Keratinocyte (primary cell): ENCODE results near the gene IFT122. TPM values are rescaled to one million over a fixed set of nuclear protein-coding genes. Genes with fewer than 3 reads are reported as not detected.

Experiments
- DNase-seq: peaks from one replicate; pipeline ENCODE4 v3.0.0-alpha.2; 2011; ENCODE audit warnings: low read depth, missing footprints, low spot score
- FAIRE-seq: peaks from 2 replicates; lab custom pipeline; 2011; peaks lifted over from hg19 to GRCh38; lab: Jason Lieb, UNC
- H2AFZ ChIP-seq: 2 replicates; pipeline ENCODE4 v1.6.0; 2012; ENCODE audit warnings: low read length, control low read depth, inconsistent platforms; ENCODE audit not compliant: control insufficient read depth
- H3K27ac ChIP-seq: 2 replicates; pipeline ENCODE4 v1.5.1; 2011; ENCODE audit warnings: low read length; ENCODE audit not compliant: control insufficient read depth, insufficient read depth
- H3K27me3 ChIP-seq: 3 replicates; pipeline ENCODE4 v1.6.0; 2011; ENCODE audit warnings: low read length; ENCODE audit not compliant: control insufficient read depth, insufficient read depth; ENCODE audit errors: extremely low read depth
- H3K36me3 ChIP-seq, 2 experiments: 2 replicates in 1 of 2; 3 replicates in 1 of 2; pipeline ENCODE4 v1.5.1; 2011; ENCODE audit warnings: low read length in 2 of 2, mild to moderate bottlenecking in 1 of 2; ENCODE audit not compliant: control insufficient read depth in 2 of 2, insufficient read depth in 2 of 2; ENCODE audit errors: extremely low read depth in 1 of 2
- H3K4me1 ChIP-seq: 3 replicates; pipeline ENCODE4 v1.5.1; 2011; ENCODE audit warnings: low read length; ENCODE audit not compliant: control insufficient read depth, insufficient read depth; ENCODE audit errors: extremely low read depth
- H3K4me2 ChIP-seq: 3 replicates; pipeline ENCODE4 v1.6.0; 2011; ENCODE audit warnings: low read depth, low read length; ENCODE audit not compliant: control insufficient read depth, insufficient read depth; ENCODE audit errors: extremely low read depth
- H3K4me3 ChIP-seq, 3 experiments: fragments of 200-600 bp in 1 of 3; sonication (generic) in 1 of 3; 2 replicates in 2 of 3; 3 replicates in 1 of 3; pipeline ENCODE4 v1.5.1; 2011 to 2016; ENCODE audit warnings: low read length in 3 of 3, mild to moderate bottlenecking in 3 of 3, control low read depth in 2 of 3, inconsistent platforms in 1 of 3, low read depth in 1 of 3, mixed read lengths in 1 of 3, mixed run types in 1 of 3, moderate library complexity in 1 of 3; ENCODE audit not compliant: control insufficient read depth in 2 of 3, insufficient read depth in 2 of 3; ENCODE audit errors: extremely low read depth in 1 of 3
- H3K79me2 ChIP-seq: 2 replicates; pipeline ENCODE4 v1.6.0; 2012; ENCODE audit warnings: low read length; ENCODE audit not compliant: control insufficient read depth, insufficient read depth
- H3K9ac ChIP-seq: 3 replicates; pipeline ENCODE4 v1.6.0; 2011; ENCODE audit warnings: low read length; ENCODE audit not compliant: control insufficient read depth, insufficient read depth; ENCODE audit errors: extremely low read depth
- H3K9me1 ChIP-seq: 3 replicates; pipeline ENCODE4 v1.6.0; 2011; ENCODE audit warnings: low read length; ENCODE audit not compliant: control insufficient read depth, insufficient read depth; ENCODE audit errors: extremely low read depth
- H3K9me3 ChIP-seq: 2 replicates; pipeline ENCODE4 v1.5.1; 2012; ENCODE audit warnings: low read depth, low read length; ENCODE audit not compliant: control insufficient read depth
- H4K20me1 ChIP-seq: 3 replicates; pipeline ENCODE4 v1.6.0; 2011; ENCODE audit warnings: low read length; ENCODE audit not compliant: control insufficient read depth, insufficient read depth; ENCODE audit errors: extremely low read depth
- CTCF ChIP-seq, 3 experiments: IDR thresholded peaks in 1 of 3; conservative IDR thresholded peaks in 1 of 3; optimal IDR thresholded peaks in 1 of 3; 2 replicates in 2 of 3; 3 replicates in 1 of 3; pipeline versions ENCODE3 to v1.5.1; 2011; ENCODE audit warnings: low read length in 3 of 3, mild to moderate bottlenecking in 3 of 3, moderate library complexity in 2 of 3, control low read depth in 1 of 3, inconsistent platforms in 1 of 3; ENCODE audit not compliant: insufficient read depth in 2 of 3; ENCODE audit errors: extremely low read depth in 1 of 3
- EZH2 ChIP-seq: IDR thresholded peaks from one replicate; pipeline ENCODE4 v1.6.1; 2012; ENCODE audit warnings: inconsistent platforms, mild to moderate bottlenecking, low read length, moderate library complexity
- dilution Hi-C: fragments of 300-500 bp; cut with MboI; formaldehyde crosslinking; loops from one replicate; pipeline ENCODE4 v1.7.0; 2020; ENCODE audit warnings: low sequenced_read_pairs; ENCODE audit not compliant: extremely low pct_ligation_motif_present
- polyA plus RNA-seq, 5 experiments: library from polyadenylated mRNA; depleted of rRNA in 3 of 5; stranded (reverse) in 3 of 5; stranded (forward) in 1 of 5; unstranded in 1 of 5; fragments of >200 nt; gene quantifications; 1 replicate in 1 of 5; 2 replicates in 3 of 5; 3 replicates in 1 of 5; pipeline versions ENCODE4 v1.2.1 to v1.2.3, GENCODE V29; 2011 to 2012; ENCODE audit warnings: missing spikeins in 2 of 5, low read depth in 1 of 5, low replicate concordance in 1 of 5

Gene IFT122
- polyA plus RNA-seq, 1 donor (not counting 4 experiments of a cell fraction or from before 2014, with no cell fraction given): 7.1 TPM

- Histone ChIP-seq H3K79me2 (peaks cover 49% of the 10 kb centered on the region), H3K27me3 (no peaks in the 10 kb centered on the region), H3K4me3 (peak overlapping the region; percentile 71 to 92 (median 91)), H3K36me3 (peaks cover 10 to 19% of the 10 kb centered on the region in 2 experiments), H3K9me3 (no peaks in the 10 kb centered on the region), H2AFZ (peak overlapping the region; percentile 57), H3K4me1 (peaks cover 8% of the 10 kb centered on the region), H3K4me2 (peak overlapping the region; percentile 95), H3K9ac (peak overlapping the region; percentile 92), H4K20me1 (peaks cover 4% of the 10 kb centered on the region), H3K27ac (peak overlapping the region; percentile 86), H3K9me1 (no peaks in the 10 kb centered on the region)
- dilution Hi-C loops: no loop called here
- TF ChIP-seq EZH2: no peak
- TF ChIP-seq CTCF (optimal IDR thresholded peaks at IDR 0.05 in 1 of 3, IDR thresholded peaks at IDR 0.05 in 1 of 3, conservative IDR thresholded peaks at IDR 0.05 in 1 of 3; ENCODE audit: extremely low read depth in 1 of 3, insufficient read depth in 2 of 3, low read length in 3 of 3): no peak
- DNase-seq (no peak), FAIRE-seq (no peak)
Measured at GRCh38 chr3:129398803-129399144, 41.2 kb upstream of the IFT122 start.

- peak; percentile 56 for DNase-seq
- peak; percentile 74 to 93 (median 85) for TF ChIP-seq CTCF (optimal IDR thresholded peaks at IDR 0.05 in 1 of 3, IDR thresholded peaks at IDR 0.05 in 1 of 3, conservative IDR thresholded peaks at IDR 0.05 in 1 of 3; ENCODE audit: extremely low read depth in 1 of 3, insufficient read depth in 2 of 3, low read length in 3 of 3)
- no peak for TF ChIP-seq EZH2
Measured at GRCh38 chr3:129399145-129399894, 40.7 kb upstream of the IFT122 start.

More at GRCh38 chr3:129399145-129399894, 40.7 kb upstream of the IFT122 start:
- peak overlapping the region; percentile 95 for H3K4me2 ChIP-seq
- peaks cover 49% of the 10 kb centered on the region for H3K79me2 ChIP-seq
- H3K36me3 ChIP-seq: peaks cover 10 to 19% of the 10 kb centered on the region in 2 experiments
- peak overlapping the region; percentile 71 to 92 (median 91) for H3K4me3 ChIP-seq
- no peaks in the 10 kb centered on the region for H3K9me3 ChIP-seq
- H2AFZ ChIP-seq: peak overlapping the region; percentile 90
- H3K9ac ChIP-seq: peak overlapping the region; percentile 92
- peak overlapping the region; percentile 86 for H3K27ac ChIP-seq
- peak; percentile 94 for FAIRE-seq
- peaks cover 4% of the 10 kb centered on the region for H4K20me1 ChIP-seq
- H3K27me3 ChIP-seq: no peaks in the 10 kb centered on the region
- peaks cover 8% of the 10 kb centered on the region for H3K4me1 ChIP-seq
- no peaks in the 10 kb centered on the region for H3K9me1 ChIP-seq
- dilution Hi-C loops: no loop called here
